ENCODE measurements around the gene AKR7A3. TPM values are rescaled to one million over a fixed set of nuclear protein-coding genes. Genes with fewer than 3 reads are reported as not detected.

AKR7A3 gene
- total RNA-seq, 1 experiment from 2014 or later: 2.8 TPM

- no TSS peak for BruUV-seq (replicated peaks)
- H3K4me1 Mint-ChIP-seq (ENCODE audit: low read depth, unreplicated experiment): no peaks in the 10 kb centered on the region
- ChIA-PET CTCF (no interaction called here), POLR2A (no interaction called here)
- no peak overlapping the region for H3K27ac Mint-ChIP-seq (ENCODE audit: unreplicated experiment)
- no peak for TF ChIP-seq CTCF (IDR thresholded peaks at IDR 0.05; ENCODE audit: insufficient read depth in 1 of 2, low read depth in 1 of 2, low read length in 1 of 2, severe bottlenecking in 1 of 2, unreplicated experiment in 1 of 2)
- H3K36me3 Mint-ChIP-seq (ENCODE audit: insufficient read depth, unreplicated experiment): peaks cover 26% of the 10 kb centered on the region
- Histone ChIP-seq H3K4me3 (ENCODE audit: low read depth, low read length) (no peak overlapping the region), H3K36me3 (ENCODE audit: control insufficient read depth, insufficient read depth, low read length) (no peaks in the 10 kb centered on the region; the same call in 1 of the 2 replicates), H3K4me1 (no peaks in the 10 kb centered on the region), H3K27me3 (replicated peaks; ENCODE audit: control insufficient read depth, insufficient read depth, low read length) (no peaks in the 10 kb centered on the region), H3K9me3 (no peaks in the 10 kb centered on the region)
- no peaks in the 10 kb centered on the region for H3K27me3 Mint-ChIP-seq (ENCODE audit: insufficient read depth, unreplicated experiment)
- intact Hi-C loops (cut with micrococcal nuclease; ENCODE audit: unreplicated experiment): no loop called here
- H3K9me3 Mint-ChIP-seq (ENCODE audit: unreplicated experiment): no peaks in the 10 kb centered on the region
- no peak for DNase-seq
- H3K4me3 Mint-ChIP-seq (ENCODE audit: unreplicated experiment): no peak overlapping the region
These were observed 38.7 kb upstream of the AKR7A3 start for GRCh38 chr1:19327301-19327700.

GRCh38 chr1:19326748-19327065, 38.1 kb upstream of the AKR7A3 start:
- Histone ChIP-seq H3K36me3 (ENCODE audit: control insufficient read depth, insufficient read depth, low read length) (no peaks in the 10 kb centered on the region; the same call in 1 of the 2 replicates), H3K4me1 (no peaks in the 10 kb centered on the region), H3K27me3 (replicated peaks; ENCODE audit: control insufficient read depth, insufficient read depth, low read length) (no peaks in the 10 kb centered on the region), H3K9me3 (no peaks in the 10 kb centered on the region), H3K4me3 (ENCODE audit: low read depth, low read length) (no peak overlapping the region)
- BruUV-seq (replicated peaks): no TSS peak
- H3K4me3 Mint-ChIP-seq (ENCODE audit: unreplicated experiment): no peak overlapping the region
- H3K36me3 Mint-ChIP-seq (ENCODE audit: insufficient read depth, unreplicated experiment): peaks cover 26% of the 10 kb centered on the region
- POLR2A ChIA-PET: no interaction called here
- no peak for TF ChIP-seq CTCF (IDR thresholded peaks at IDR 0.05; ENCODE audit: insufficient read depth in 1 of 2, low read depth in 1 of 2, low read length in 1 of 2, severe bottlenecking in 1 of 2, unreplicated experiment in 1 of 2)
- DNase-seq: no peak
- H3K27me3 Mint-ChIP-seq (ENCODE audit: insufficient read depth, unreplicated experiment): no peaks in the 10 kb centered on the region
- CTCF ChIA-PET: no interaction called here
- no peaks in the 10 kb centered on the region for H3K9me3 Mint-ChIP-seq (ENCODE audit: unreplicated experiment)
- no peak overlapping the region for H3K27ac Mint-ChIP-seq (ENCODE audit: unreplicated experiment)
- H3K4me1 Mint-ChIP-seq (ENCODE audit: low read depth, unreplicated experiment): no peaks in the 10 kb centered on the region
- intact Hi-C loops (cut with micrococcal nuclease; ENCODE audit: unreplicated experiment): no loop called here

- no peak for TF ChIP-seq CTCF (IDR thresholded peaks at IDR 0.05; ENCODE audit: insufficient read depth in 1 of 2, low read depth in 1 of 2, low read length in 1 of 2, severe bottlenecking in 1 of 2, unreplicated experiment in 1 of 2)
- CTCF ChIA-PET: no interaction called here
- DNase-seq: no peak
- Mint-ChIP-seq H3K4me3 (ENCODE audit: unreplicated experiment) (no peak overlapping the region), H3K36me3 (ENCODE audit: insufficient read depth, unreplicated experiment) (peaks cover 28% of the 10 kb centered on the region), H3K27ac (ENCODE audit: unreplicated experiment) (no peak overlapping the region), H3K4me1 (ENCODE audit: low read depth, unreplicated experiment) (no peaks in the 10 kb centered on the region), H3K9me3 (ENCODE audit: unreplicated experiment) (no peaks in the 10 kb centered on the region), H3K27me3 (ENCODE audit: insufficient read depth, unreplicated experiment) (no peaks in the 10 kb centered on the region)
- no peak overlapping the region for H3K4me3 ChIP-seq (ENCODE audit: low read depth, low read length)
- H3K4me1 ChIP-seq: no peaks in the 10 kb centered on the region
- no peaks in the 10 kb centered on the region for H3K27me3 ChIP-seq (replicated peaks; ENCODE audit: control insufficient read depth, insufficient read depth, low read length)
- POLR2A ChIA-PET: no interaction called here
- H3K9me3 ChIP-seq: no peaks in the 10 kb centered on the region
- BruUV-seq (replicated peaks): no TSS peak
- H3K36me3 ChIP-seq (ENCODE audit: control insufficient read depth, insufficient read depth, low read length): no peaks in the 10 kb centered on the region; the same call in 1 of the 2 replicates
- intact Hi-C loops (cut with micrococcal nuclease; ENCODE audit: unreplicated experiment): no loop called here
These were observed 37.6 kb upstream of the AKR7A3 start for GRCh38 chr1:19325958-19326747.

All from Caco-2 (cell line).